HG02885 (cell line): ENCODE results near the gene CACTIN.

Source experiments
- ATAC-seq: cut with Tn5 transposase; IDR thresholded peaks from one replicate; pipeline ENCODE4 v1.9.1; 2021; ENCODE audit warnings: mild to moderate bottlenecking; ENCODE audit not compliant: unreplicated experiment, poor library complexity

The CACTIN gene

DNA sequence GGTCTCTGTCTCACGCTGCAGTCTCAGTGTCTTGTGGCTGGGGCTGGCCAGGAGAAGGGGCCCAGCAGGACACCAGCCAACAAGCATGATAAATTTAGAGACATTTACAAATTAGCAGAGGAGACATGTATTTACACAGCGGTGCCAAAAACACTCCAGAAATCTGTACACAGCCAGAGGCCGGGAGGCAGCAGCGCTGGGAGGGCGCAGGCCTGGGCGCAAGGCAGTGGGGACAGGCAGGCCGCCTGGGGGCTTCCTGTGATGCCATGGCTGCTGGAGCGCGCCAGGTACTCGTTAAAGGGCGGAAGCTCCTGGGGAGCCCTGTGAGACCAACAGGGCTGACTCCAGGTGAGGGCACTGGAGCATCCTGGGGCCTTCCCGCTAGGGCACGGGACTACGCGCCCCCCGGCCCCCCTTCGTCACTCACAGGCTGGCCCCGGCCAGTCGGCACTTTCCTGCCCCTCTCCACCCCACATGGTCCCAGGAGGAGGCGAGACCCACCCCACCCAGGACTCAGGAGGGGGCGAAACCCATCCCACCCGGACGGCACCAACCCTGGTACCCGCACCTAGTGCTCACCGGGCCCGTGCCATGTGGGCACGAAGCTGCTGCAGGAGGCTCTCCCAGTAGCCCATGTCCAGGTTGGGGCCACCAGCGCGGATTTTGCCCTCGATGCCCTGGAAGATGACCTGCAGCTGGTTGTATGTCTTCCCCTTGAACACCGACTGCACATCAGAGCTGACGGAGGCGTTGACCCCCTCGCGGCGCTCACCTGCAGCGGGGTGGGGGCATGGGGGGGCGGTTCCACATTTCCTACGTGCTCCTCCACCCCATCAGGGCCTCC, 12.6 kb downstream of the CACTIN start:
- no peak for ATAC-seq

GRCh38 chr19:3612901-3613741, 13.5 kb downstream of the CACTIN start:
- no peak for ATAC-seq

DNA sequence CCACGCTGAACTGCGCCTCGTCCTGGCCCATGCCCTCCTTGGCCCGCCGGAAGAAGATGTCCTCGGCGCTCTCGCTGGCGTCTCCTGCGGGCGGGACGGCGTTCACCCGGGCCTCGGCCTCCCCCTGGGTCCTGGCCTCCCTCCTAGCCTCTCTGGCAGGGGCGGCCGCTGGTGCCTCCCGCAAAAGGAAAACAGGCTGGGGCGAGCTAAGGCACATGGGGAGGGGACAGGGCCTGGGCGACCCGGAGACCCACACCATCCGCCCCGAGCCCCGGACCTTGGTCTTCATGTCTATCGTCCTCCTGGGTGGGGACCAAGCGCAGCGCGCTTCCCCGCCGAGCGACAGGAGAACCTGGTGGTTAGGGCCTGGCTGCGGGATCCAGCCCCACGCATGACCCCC, 14.3 kb downstream of the CACTIN start:
- ATAC-seq = no peak

- ATAC-seq = no peak
Observed at GRCh38 chr19:3611841-3612240, 14.7 kb downstream of the CACTIN start.

GRCh38 chr19:3610745-3611717, 15.6 kb downstream of the CACTIN start:
- ATAC-seq = no peak

DNA sequence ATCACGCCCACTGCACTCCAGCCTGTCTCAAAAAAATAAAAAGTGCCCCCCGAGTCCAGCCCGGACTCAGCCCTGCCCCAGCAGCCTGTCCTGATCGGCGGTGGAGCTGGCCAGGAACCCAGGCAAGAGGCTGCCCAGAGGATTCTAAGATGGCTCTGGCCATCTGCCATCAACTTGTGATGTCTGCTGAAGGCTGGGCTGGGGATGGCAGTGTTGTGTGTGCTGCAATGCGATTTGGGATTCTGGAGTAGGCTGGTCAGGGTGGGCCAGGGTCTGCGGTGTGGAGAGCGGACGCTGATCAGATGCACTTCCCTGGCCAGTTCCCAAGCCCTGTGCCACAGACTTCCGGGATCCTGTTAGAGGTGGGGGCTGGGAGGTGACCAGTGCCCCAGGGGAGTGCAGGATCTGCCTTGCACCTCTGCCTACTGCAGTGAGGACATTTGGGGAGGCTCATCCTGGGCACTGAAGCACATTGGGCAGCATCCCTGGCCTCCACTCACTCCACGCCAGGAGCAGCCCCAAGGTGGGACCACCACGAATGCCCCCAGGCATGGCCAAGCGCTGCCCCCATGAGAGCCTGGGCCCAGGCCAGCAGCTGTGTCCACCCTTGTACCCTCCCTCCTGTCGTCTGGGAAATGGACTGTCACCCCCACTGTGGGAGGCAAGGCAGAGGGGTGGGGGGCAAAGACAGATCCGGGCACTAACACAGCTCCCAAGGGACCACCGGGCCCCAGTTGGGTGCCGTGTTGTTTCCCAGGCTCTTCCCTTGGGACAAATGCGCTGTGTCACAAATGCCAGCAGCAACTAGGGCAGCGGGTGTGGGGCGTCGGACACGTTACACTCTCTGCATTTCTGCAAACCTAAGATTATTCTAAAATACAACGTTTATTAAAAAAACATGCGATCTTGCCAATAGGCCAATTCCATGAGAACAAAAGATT, 16.5 kb downstream of the CACTIN start:
- ATAC-seq = no peak

DNA sequence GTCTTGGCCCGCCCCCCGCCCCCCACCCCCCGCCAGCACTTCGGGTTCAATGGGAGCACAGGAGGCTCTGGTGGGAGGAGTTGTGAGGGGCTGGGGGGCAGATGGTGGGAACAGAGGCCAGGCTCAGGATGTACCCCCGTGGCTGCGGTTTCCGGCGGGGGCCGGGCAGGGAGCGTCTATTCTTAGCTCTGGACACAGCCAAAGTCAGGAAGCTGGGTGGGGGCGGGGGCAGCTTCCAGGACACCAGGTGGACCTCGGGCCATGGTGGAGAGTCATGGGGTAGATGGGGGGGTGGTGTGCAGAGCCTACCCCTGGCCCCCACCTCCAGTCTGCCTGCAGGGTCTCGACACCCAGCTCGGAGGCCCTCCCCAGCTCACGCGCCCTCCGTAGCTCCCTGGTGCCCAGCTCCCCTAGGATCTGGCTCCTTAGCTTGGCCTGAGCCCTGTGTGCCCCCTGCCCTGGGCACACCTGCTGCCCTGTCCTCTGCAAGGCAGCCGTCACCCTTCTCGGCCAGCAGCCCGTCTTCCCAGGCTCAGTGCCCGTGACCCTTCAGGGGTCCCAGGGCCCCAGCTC, 17.8 kb downstream of the CACTIN start:
- no peak for ATAC-seq

GRCh38 chr19:3608079-3608641, 18.4 kb downstream of the CACTIN start:
- ATAC-seq = no peak

DNA sequence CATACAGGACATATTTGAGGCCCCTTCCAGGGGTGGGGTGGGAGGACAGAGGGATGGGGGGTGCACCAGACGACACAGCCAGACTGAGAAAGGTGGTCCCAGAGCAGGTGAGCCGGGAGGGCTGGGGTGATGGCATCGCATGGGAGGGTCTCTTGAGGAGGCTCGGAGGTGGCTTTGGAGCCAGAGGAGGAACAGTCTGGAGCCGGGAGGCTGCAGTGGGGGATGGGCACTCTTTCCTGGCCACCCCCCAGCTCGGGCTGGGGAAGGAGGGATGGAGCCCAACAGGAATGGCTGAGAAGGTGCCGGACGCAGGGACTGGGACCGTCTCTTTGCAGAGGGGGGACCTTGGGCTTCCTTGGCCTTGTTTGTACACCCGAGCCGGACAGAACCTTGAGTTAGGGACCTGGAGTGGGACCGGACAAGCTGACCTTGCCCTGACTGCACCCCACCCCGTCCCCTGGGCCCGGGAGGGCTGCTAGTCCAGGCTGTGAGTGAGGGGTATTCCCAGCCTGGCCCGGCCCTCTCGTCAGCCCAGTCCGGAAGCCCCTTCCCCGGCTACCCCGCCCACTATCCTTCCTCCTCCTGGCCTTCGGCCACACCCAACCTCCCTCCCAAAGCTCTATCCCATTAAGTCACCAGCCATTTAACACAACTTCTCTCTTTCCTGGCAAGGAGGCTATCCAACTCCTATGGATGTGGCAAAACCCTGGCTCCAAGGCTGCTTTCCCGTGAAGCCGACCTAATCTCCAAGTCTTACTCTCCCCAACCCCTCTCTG, 19.1 kb downstream of the CACTIN start:
- ATAC-seq = no peak

GRCh38 chr19:3606690-3607289, 19.8 kb downstream of the CACTIN start, which contains the start of gene TBXA2R:
TBXA2R (minus strand) TSS chr19:3606875; CDS start chr19:3600634, 6,241 bp downstream.
- ATAC-seq = no peak

DNA sequence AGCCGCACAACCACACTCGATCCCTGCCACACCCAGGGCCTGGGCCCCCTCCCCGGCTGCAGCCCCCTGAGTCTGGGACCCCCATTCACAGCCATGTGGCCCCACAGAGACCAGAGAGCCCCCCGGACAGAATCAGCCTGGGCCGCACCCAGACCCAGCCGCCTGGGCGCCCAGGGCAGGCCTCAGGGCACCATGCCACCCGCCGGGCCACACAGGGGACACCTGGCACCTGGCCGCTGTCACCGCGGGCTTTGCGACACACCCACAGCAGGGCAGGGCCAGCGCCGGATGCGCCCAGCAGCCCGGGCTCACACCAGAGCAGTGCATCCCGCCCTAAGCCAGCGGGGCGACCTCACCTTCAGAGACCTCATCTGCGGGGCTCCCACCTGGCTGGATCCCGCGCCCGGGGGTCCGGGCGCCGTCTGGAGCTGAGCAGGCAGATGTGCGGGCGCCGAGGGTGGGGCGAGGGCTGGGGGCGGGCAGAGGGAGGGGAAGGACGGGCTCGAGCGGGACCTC, 20.4 kb downstream of the CACTIN start:
- no peak for ATAC-seq

DNA sequence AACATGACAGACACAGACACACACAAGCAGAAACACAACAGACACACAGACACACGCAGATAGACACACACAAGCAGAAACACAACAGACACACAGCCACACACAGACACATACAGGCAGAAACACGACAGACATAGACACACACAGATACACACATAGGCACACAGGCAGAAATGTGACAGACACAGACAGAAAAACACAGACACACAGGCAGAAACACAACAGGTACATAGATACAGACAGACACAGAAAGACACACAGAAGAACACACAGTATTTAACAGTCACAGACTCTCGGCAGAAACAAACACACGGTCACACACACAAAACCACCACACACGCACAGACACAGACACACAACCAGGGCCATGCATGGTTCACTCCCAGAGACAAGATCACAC, 20.8 kb downstream of the CACTIN start:
- no peak for ATAC-seq

- no peak for ATAC-seq
Observed at GRCh38 chr19:3605361-3605760, 21.2 kb downstream of the CACTIN start.

DNA sequence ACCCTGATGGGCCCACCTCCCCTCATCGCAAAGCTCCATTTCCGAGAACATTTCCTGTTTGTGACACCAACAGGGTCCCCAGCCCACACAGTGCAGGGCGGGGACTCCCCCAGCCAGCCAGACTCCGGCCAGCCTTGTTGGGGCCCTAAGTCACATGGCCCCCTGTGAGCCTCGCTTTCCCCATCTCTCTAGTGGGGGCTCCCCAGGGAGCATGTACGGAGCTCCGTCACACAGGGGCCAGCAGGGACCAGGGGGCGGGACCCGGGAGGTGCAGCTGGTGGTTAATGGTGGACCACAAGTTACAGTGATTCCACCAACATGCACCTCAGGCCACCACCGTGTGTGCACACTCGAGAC, 21.6 kb downstream of the CACTIN start:
- ATAC-seq = no peak

- ATAC-seq = no peak
Observed at GRCh38 chr19:3604227-3604986, 22.2 kb downstream of the CACTIN start.

- no peak for ATAC-seq
Observed at GRCh38 chr19:3603121-3603811, 23.3 kb downstream of the CACTIN start.
